VCaP (cell line): ENCODE measurements around the gene ITPR2.
A peak's percentile ranks its signal among the peaks of the same experiment; 100 is the strongest.
"Not testable (repeated sequence)": the region's sequence is repeated elsewhere in the genome, so short reads cannot be mapped to it uniquely, and the experiment has no call there.

Experiments
- H3K27ac ChIP-seq: fragments of 450-650 bp; 2 replicates; pipeline ENCODE4 v1.5.1; 2017
- CTCF ChIP-seq: fragments of 450-650 bp; conservative IDR thresholded peaks from 2 replicates; pipeline ENCODE4 v1.5.1; 2017; ENCODE audit warnings: mild to moderate bottlenecking, moderate library complexity

The ITPR2 gene

GRCh38 chr12:26318661-26319068, 514.3 kb downstream of the ITPR2 start:
- TF ChIP-seq CTCF: no peak
- no peak overlapping the region for H3K27ac ChIP-seq

- no peak for TF ChIP-seq CTCF
- no peak overlapping the region for H3K27ac ChIP-seq
Measured at GRCh38 chr12:26317942-26318575, 514.9 kb downstream of the ITPR2 start.

GRCh38 chr12:26314103-26314502, 518.9 kb downstream of the ITPR2 start:
- not testable (repeated sequence) for H3K27ac ChIP-seq

GRCh38 chr12:26310489-26310888, 522.5 kb downstream of the ITPR2 start:
- H3K27ac ChIP-seq: not testable (repeated sequence)

- peak; percentile 30; the same call in 1 of the 2 replicates for TF ChIP-seq CTCF
- no peak overlapping the region for H3K27ac ChIP-seq
Measured at GRCh38 chr12:26309634-26310033, 523.4 kb downstream of the ITPR2 start.

- no peak for TF ChIP-seq CTCF
- H3K27ac ChIP-seq: no peak overlapping the region
Measured at GRCh38 chr12:26304273-26304672, 528.7 kb downstream of the ITPR2 start.

- TF ChIP-seq CTCF: no peak
- no peak overlapping the region for H3K27ac ChIP-seq
Measured at GRCh38 chr12:26303418-26303817, 529.6 kb downstream of the ITPR2 start.

GRCh38 chr12:26302776-26303175, 530.2 kb downstream of the ITPR2 start:
- TF ChIP-seq CTCF: no peak

GRCh38 chr12:26299751-26300150, 533.2 kb downstream of the ITPR2 start:
- H3K27ac ChIP-seq: no peak overlapping the region
- TF ChIP-seq CTCF: no peak

More at GRCh38 chr12:26302776-26303175, 530.2 kb downstream of the ITPR2 start:
- H3K27ac ChIP-seq: no peak overlapping the region
